Transverse colon (tissue), 3 donors: ENCODE measurements around the gene RNF130.

Experiments
- CTCF ChIP-seq, 5 experiments: fragments of 200-600 bp in 3 of 5; fragments of 450-650 bp in 2 of 5; sonication (generic) in 3 of 5; IDR thresholded peaks; 1 replicate in 2 of 5; 2 replicates in 3 of 5; pipeline ENCODE4 v1.5.1; 2016 to 2017; ENCODE audit warnings: antibody characterized with exemption in 5 of 5, inconsistent platforms in 3 of 5, mild to moderate bottlenecking in 2 of 5, moderate library complexity in 1 of 5
- POLR2A ChIP-seq: fragments of 450-650 bp; IDR thresholded peaks from one replicate; pipeline ENCODE4 v1.6.1; 2016; ENCODE audit warnings: antibody characterized with exemption, mild to moderate bottlenecking, moderate library complexity

- TF ChIP-seq CTCF (IDR thresholded peaks at IDR 0.05): no peak
- no peak for TF ChIP-seq POLR2A
Measured at GRCh38 chr5:179927824-179928223, 143.7 kb downstream of the RNF130 start.
